SJCRH30 (cell line): ENCODE data around the gene CD2. TPM values are rescaled to one million over a fixed set of nuclear protein-coding genes. Genes with fewer than 3 reads are reported as not detected.

Experiments used
- DNase-seq, 2 experiments: peaks; one replicate each; pipeline ENCODE4 v3.0.0-alpha.2; 2015 to 2020
- H3K27ac ChIP-seq: fragments of 250-450 bp; sonication (Bioruptor Pico); 2 replicates; pipeline ENCODE4 v1.5.1; 2020; ENCODE audit warnings: mild to moderate bottlenecking, moderate library complexity
- H3K27me3 ChIP-seq: fragments of 250-450 bp; sonication (Bioruptor Pico); 2 replicates; pipeline ENCODE4 v1.5.1; 2020; ENCODE audit warnings: mild to moderate bottlenecking, moderate library complexity
- H3K36me3 ChIP-seq: fragments of 250-450 bp; sonication (Bioruptor Pico); 2 replicates; pipeline ENCODE4 v1.5.1; 2020; ENCODE audit warnings: mild to moderate bottlenecking, moderate library complexity
- H3K4me1 ChIP-seq: fragments of 250-450 bp; sonication (Bioruptor Pico); 2 replicates; pipeline ENCODE4 v1.5.1; 2020; ENCODE audit warnings: mild to moderate bottlenecking, moderate library complexity
- H3K4me3 ChIP-seq: fragments of 250-450 bp; sonication (Bioruptor Pico); 2 replicates; pipeline ENCODE4 v1.5.1; 2020; ENCODE audit warnings: mild to moderate bottlenecking, moderate library complexity
- H3K9me3 ChIP-seq: fragments of 250-450 bp; sonication (Bioruptor Pico); replicated peaks from 2 replicates; pipeline ENCODE4 v1.5.1; 2020; ENCODE audit warnings: mild to moderate bottlenecking, moderate library complexity
- total RNA-seq: library from RNA; depleted of rRNA; stranded (reverse); fragments of >200 nt; shearing (Covaris generic); gene quantifications from 2 replicates; pipeline ENCODE4 v1.2.3, GENCODE V29; 2014; rRNA removed

The CD2 gene, protein sequence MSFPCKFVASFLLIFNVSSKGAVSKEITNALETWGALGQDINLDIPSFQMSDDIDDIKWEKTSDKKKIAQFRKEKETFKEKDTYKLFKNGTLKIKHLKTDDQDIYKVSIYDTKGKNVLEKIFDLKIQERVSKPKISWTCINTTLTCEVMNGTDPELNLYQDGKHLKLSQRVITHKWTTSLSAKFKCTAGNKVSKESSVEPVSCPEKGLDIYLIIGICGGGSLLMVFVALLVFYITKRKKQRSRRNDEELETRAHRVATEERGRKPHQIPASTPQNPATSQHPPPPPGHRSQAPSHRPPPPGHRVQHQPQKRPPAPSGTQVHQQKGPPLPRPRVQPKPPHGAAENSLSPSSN
- total RNA-seq: not detected in 2 replicates

GRCh38 chr1:116754198-116754977 lies at the start of gene CD2:
TSS of gene CD2 (plus strand) at chr1:116754430. CDS start at chr1:116754493, 63 bp downstream.
- H3K27ac ChIP-seq: no peak within 1 kb of the TSS
- no peaks in the 10 kb centered on the region for H3K27me3 ChIP-seq
- no peaks in the 10 kb centered on the region for H3K36me3 ChIP-seq

GRCh38 chr1:116706123-116706522 lies 48.1 kb upstream of the CD2 start:
- no peak for DNase-seq
- H3K27ac ChIP-seq: no peak overlapping the region
- H3K36me3 ChIP-seq: no peaks in the 10 kb centered on the region
- peaks cover 12% of the 10 kb centered on the region for H3K4me1 ChIP-seq
- H3K27me3 ChIP-seq: no peaks in the 10 kb centered on the region
- H3K9me3 ChIP-seq: no peaks in the 10 kb centered on the region
- H3K4me3 ChIP-seq: no peak overlapping the region

More at GRCh38 chr1:116754198-116754977, at the start of gene CD2:
- Histone ChIP-seq H3K4me3 (no peak within 1 kb of the TSS), H3K4me1 (no peaks in the 10 kb centered on the region), H3K9me3 (no peaks in the 10 kb centered on the region)
- DNase-seq: no peak

- no peaks in the 10 kb centered on the region for H3K27me3 ChIP-seq
- peaks cover 12% of the 10 kb centered on the region for H3K4me1 ChIP-seq
- no peak overlapping the region for H3K27ac ChIP-seq
- H3K36me3 ChIP-seq: no peaks in the 10 kb centered on the region
- H3K4me3 ChIP-seq: no peak overlapping the region
- no peak for DNase-seq
- H3K9me3 ChIP-seq: no peaks in the 10 kb centered on the region
Observed at GRCh38 chr1:116706841-116707240, 47.4 kb upstream of the CD2 start.

- Histone ChIP-seq H3K4me3 (no peak overlapping the region), H3K36me3 (no peaks in the 10 kb centered on the region), H3K27ac (no peak overlapping the region), H3K9me3 (no peaks in the 10 kb centered on the region), H3K27me3 (no peaks in the 10 kb centered on the region), H3K4me1 (peaks cover 12% of the 10 kb centered on the region)
- peak; percentile 50 to 62 for DNase-seq
Observed at GRCh38 chr1:116708255-116708900, 45.9 kb upstream of the CD2 start.

GRCh38 chr1:116709666-116710167 lies 44.5 kb upstream of the CD2 start:
- H3K27me3 ChIP-seq: no peaks in the 10 kb centered on the region
- H3K4me3 ChIP-seq: no peak overlapping the region
- H3K9me3 ChIP-seq: no peaks in the 10 kb centered on the region
- no peak overlapping the region for H3K27ac ChIP-seq
- peaks cover 15% of the 10 kb centered on the region for H3K4me1 ChIP-seq
- no peaks in the 10 kb centered on the region for H3K36me3 ChIP-seq
- no peak for DNase-seq

DNA sequence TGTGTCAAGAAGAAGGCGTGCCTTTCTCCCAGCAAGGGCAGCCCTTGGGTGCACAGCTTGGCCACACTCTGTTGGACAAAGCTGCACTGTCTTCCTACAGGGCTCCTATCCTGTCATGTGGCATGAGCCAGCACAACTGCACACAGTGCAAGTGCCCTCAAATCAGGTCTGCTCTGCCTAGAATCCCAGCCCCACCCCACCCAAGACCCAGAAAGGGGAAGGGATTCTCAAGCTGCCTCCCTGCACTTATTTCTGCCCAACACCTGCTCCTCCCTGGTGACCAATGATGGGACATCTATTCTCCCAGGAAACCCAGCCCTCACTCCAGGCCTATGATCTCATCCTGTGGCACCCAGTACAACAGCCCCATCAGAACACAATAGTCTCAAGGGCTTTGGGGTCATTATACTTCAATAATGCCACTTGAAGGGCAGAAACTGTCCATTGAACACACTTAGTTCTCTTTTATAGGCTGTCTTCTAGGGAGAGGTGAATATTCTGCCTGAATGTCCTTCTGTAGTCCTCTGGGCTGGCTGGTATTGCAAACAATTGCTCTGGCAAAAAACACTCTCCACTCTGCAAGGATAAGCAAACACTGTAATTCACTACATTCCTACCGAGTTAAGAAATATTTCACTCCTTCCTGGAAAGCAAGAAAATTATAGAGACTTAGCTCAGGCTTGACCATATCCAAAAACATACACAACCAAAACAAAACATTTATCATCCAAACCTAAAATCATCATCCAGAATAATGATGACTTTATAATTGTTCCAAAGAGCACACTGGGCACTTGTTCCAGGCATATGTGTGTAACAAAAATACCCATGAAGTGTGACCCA lies 43.6 kb upstream of the CD2 start:
- no peaks in the 10 kb centered on the region for H3K9me3 ChIP-seq
- no peak for DNase-seq
- peaks cover 17% of the 10 kb centered on the region for H3K4me1 ChIP-seq
- H3K36me3 ChIP-seq: no peaks in the 10 kb centered on the region
- no peaks in the 10 kb centered on the region for H3K27me3 ChIP-seq
- no peak overlapping the region for H3K4me3 ChIP-seq
- no peak overlapping the region for H3K27ac ChIP-seq

- peaks cover 17% of the 10 kb centered on the region for H3K4me1 ChIP-seq
- H3K9me3 ChIP-seq: no peaks in the 10 kb centered on the region
- H3K27ac ChIP-seq: no peak overlapping the region
- no peaks in the 10 kb centered on the region for H3K27me3 ChIP-seq
- DNase-seq: peak in 1 of 2 experiments; percentile 29
- no peak overlapping the region for H3K4me3 ChIP-seq
- no peaks in the 10 kb centered on the region for H3K36me3 ChIP-seq
Observed at GRCh38 chr1:116711263-116711840, 42.9 kb upstream of the CD2 start.

- H3K36me3 ChIP-seq: no peaks in the 10 kb centered on the region
- H3K9me3 ChIP-seq: no peaks in the 10 kb centered on the region
- peaks cover 17% of the 10 kb centered on the region for H3K4me1 ChIP-seq
- no peak overlapping the region for H3K27ac ChIP-seq
- no peak for DNase-seq
- no peak overlapping the region for H3K4me3 ChIP-seq
- no peaks in the 10 kb centered on the region for H3K27me3 ChIP-seq
Observed at GRCh38 chr1:116712510-116712909, 41.7 kb upstream of the CD2 start.

GRCh38 chr1:116713474-116713873 lies 40.8 kb upstream of the CD2 start:
- peaks cover 8% of the 10 kb centered on the region for H3K4me1 ChIP-seq
- DNase-seq: no peak
- no peaks in the 10 kb centered on the region for H3K27me3 ChIP-seq
- no peak overlapping the region for H3K4me3 ChIP-seq
- H3K27ac ChIP-seq: no peak overlapping the region
- H3K36me3 ChIP-seq: no peaks in the 10 kb centered on the region
- H3K9me3 ChIP-seq: no peaks in the 10 kb centered on the region

- Histone ChIP-seq H3K27ac (no peak overlapping the region), H3K9me3 (no peaks in the 10 kb centered on the region), H3K4me1 (peaks cover 4% of the 10 kb centered on the region), H3K36me3 (no peaks in the 10 kb centered on the region), H3K27me3 (no peaks in the 10 kb centered on the region), H3K4me3 (no peak overlapping the region)
- DNase-seq: no peak
Observed at GRCh38 chr1:116716391-116716790, 37.8 kb upstream of the CD2 start.

- Histone ChIP-seq H3K27ac (no peak overlapping the region), H3K27me3 (no peaks in the 10 kb centered on the region), H3K4me3 (no peak overlapping the region), H3K9me3 (no peaks in the 10 kb centered on the region), H3K36me3 (no peaks in the 10 kb centered on the region), H3K4me1 (peaks cover 4% of the 10 kb centered on the region)
- DNase-seq: no peak
Observed at GRCh38 chr1:116717318-116717717, 36.9 kb upstream of the CD2 start.

DNA sequence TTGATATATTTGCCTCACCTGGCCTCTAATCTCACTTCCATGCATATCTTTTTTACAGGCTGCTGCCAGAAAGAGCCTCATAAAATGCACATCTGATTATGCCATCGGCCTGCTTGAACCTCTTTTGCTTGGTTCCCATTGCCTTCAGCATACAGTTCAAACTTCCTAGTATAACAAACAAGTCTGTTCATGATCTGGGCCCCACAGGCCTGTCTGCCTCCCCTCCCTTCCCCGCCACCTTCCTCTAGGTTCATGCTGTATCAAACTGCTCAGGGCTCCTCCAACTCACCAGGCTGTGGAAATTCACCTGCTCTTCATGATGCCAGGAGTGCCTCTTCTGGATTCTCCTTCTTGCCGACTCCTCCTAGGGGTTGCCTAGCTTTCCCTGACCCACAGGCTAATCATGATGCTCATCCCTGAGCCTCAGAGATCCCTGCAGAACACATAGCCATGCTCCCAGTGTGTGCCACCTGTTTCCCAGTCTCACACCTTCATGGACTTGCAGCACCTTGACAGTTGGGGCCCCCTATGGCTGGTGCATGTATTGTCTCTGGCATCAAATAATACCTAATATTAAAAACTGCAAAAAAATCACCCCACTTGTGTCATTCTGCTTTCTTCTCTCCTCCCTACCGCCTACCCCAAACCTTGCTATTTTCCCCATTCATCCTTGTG lies 33.7 kb upstream of the CD2 start:
- Histone ChIP-seq H3K9me3 (no peaks in the 10 kb centered on the region), H3K27ac (no peak overlapping the region), H3K4me1 (no peaks in the 10 kb centered on the region), H3K4me3 (no peak overlapping the region), H3K36me3 (no peaks in the 10 kb centered on the region), H3K27me3 (no peaks in the 10 kb centered on the region)
- DNase-seq: no peak

DNA sequence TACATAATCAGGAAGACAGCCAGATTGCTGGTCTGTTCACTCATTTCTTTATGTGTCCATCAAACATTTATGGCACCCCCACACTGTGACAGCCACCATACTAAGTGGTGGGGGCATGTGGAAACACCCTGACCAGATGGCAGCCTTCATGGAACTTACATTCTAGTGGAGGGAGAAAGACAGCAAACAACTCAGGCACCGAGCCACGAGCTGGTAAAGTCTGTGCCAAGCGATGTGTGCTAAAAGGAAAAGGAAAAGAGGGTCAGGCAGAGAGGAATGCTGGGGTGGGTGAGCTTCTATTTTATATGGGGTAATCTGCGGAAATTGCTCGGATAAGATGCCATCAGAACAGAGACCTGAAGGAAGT lies 33.2 kb upstream of the CD2 start:
- H3K27ac ChIP-seq: no peak overlapping the region
- H3K4me1 ChIP-seq: no peaks in the 10 kb centered on the region
- no peaks in the 10 kb centered on the region for H3K9me3 ChIP-seq

More for the DNA sequence above, 33.2 kb upstream of the CD2 start:
- no peak for DNase-seq
- H3K4me3 ChIP-seq: no peak overlapping the region
- no peaks in the 10 kb centered on the region for H3K27me3 ChIP-seq
- no peaks in the 10 kb centered on the region for H3K36me3 ChIP-seq
